Left ventricle myocardium inferior (tissue), 1 donor: Measurements from ENCODE around the gene MEIS1. TPM values are rescaled to one million over a fixed set of nuclear protein-coding genes. Genes with fewer than 3 reads are reported as not detected.

ENCODE experiments used
- DNase-seq: peaks from one replicate; pipeline ENCODE4 v3.0.0-alpha.2; 2020
- H3K27ac ChIP-seq: fragments of 200-600 bp; replicated peaks from 2 replicates; pipeline ENCODE4 v1.8.0; 2021
- H3K27me3 ChIP-seq: fragments of 200-600 bp; 2 replicates; pipeline ENCODE4 v1.8.0; 2021; ENCODE audit warnings: low read depth
- H3K36me3 ChIP-seq: fragments of 200-600 bp; 2 replicates; pipeline ENCODE4 v1.8.0; 2021
- H3K4me1 ChIP-seq: fragments of 200-600 bp; 2 replicates; pipeline ENCODE4 v1.8.0; 2021
- H3K4me3 ChIP-seq: fragments of 200-600 bp; 2 replicates; pipeline ENCODE4 v1.8.0; 2021; ENCODE audit warnings: mild to moderate bottlenecking, moderate library complexity
- H3K9me3 ChIP-seq: fragments of 200-600 bp; replicated peaks from 2 replicates; pipeline ENCODE4 v1.8.0; 2021
- intact Hi-C: fragments of 100-400 bp; cut with micrococcal nuclease; formaldehyde crosslinking; loops from one replicate; pipeline ENCODE4 v1.11.0; 2022
- total RNA-seq: library from RNA; stranded (reverse); fragmentation: NEBNext Ultra II Directional; extraction: Animal tissue kit (Norgen Biotek cat#: 25700); gene quantifications from one replicate; pipeline ENCODE4 v1.2.1, GENCODE V29; 2021
- TF ChIP-seq, protein P1 (sequence below): fragments of 200-600 bp; IDR thresholded peaks from 2 replicates; pipeline ENCODE4 v1.8.0; 2021; ENCODE audit warnings: antibody characterized with exemption, mild to moderate bottlenecking, borderline replicate concordance
- donor health status: DM: no; HTN: yes; CAD: no; lungs with severe emphysema.

Gene MEIS1
- total RNA-seq, 1 donor from 2014 or later: 38.0 TPM

DNA sequence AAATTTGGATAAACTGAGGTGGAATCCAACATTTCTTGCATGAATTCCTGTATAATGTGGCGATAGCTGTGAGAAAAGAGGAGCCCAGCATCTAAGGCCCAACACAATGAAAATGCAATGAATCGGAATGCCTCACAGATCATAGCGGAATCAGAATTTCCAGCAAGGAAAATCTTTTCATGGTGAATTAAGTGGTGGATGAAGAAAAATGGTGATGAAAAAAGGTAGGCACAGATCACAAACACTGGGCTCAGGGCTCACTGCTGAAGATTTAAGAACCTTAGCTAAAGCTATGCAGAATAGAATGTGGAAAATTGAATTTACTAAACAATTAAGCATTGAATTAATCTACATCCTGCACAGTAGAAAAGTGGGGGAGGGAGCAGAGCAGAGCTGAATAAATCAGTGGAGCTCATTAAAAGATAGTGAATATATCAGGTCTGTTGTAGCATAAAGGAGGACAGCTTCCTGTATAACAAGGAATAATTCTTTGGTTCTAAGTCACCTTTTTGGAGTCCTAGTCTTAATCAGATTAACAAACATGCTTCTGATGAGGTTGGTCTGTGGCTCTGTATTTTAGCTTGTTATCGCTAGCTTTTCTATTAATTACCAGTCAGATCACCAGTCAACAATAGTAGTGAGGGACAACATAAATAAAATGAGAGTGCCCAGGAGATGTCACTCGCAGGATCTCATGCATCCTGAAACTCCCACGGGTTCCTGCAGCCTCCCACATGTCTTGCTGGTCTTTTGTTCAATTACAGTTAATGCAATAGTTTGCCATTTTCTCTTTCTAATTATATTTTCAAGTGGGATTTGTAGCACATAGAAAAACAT, 27.0 kb downstream of the MEIS1 start:
- DNase-seq: no peak
- Histone ChIP-seq H3K4me3 (no peak overlapping the region), H3K36me3 (peaks cover 16% of the 10 kb centered on the region), H3K27ac (no peak overlapping the region), H3K27me3 (no peaks in the 10 kb centered on the region), H3K9me3 (no peaks in the 10 kb centered on the region), H3K4me1 (peaks cover 68% of the 10 kb centered on the region)
- intact Hi-C loops: no loop called here
- TF ChIP-seq, protein P1, sequence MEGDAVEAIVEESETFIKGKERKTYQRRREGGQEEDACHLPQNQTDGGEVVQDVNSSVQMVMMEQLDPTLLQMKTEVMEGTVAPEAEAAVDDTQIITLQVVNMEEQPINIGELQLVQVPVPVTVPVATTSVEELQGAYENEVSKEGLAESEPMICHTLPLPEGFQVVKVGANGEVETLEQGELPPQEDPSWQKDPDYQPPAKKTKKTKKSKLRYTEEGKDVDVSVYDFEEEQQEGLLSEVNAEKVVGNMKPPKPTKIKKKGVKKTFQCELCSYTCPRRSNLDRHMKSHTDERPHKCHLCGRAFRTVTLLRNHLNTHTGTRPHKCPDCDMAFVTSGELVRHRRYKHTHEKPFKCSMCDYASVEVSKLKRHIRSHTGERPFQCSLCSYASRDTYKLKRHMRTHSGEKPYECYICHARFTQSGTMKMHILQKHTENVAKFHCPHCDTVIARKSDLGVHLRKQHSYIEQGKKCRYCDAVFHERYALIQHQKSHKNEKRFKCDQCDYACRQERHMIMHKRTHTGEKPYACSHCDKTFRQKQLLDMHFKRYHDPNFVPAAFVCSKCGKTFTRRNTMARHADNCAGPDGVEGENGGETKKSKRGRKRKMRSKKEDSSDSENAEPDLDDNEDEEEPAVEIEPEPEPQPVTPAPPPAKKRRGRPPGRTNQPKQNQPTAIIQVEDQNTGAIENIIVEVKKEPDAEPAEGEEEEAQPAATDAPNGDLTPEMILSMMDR: no peak

DNA sequence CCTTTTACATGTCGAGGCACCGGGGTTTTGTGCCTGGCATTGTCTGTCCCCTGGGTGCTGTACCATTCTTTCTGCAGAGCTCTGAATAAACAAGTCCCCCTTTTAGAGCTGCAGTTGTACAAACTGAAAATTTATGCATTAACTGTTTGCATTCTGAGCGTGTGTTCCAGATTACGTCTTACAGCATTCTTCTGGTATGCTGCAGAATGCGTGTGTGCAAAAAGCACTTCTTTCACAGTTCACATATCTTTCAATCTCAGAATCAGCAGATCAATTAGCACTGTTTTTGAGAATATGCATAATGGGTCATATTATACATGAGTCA, 27.5 kb downstream of the MEIS1 start:
- TF ChIP-seq, protein P1: no peak
- no peak overlapping the region for H3K27ac ChIP-seq
- intact Hi-C loops: no loop called here
- H3K36me3 ChIP-seq: peaks cover 16% of the 10 kb centered on the region
- H3K4me3 ChIP-seq: no peak overlapping the region
- no peak for DNase-seq
- H3K9me3 ChIP-seq: no peaks in the 10 kb centered on the region
- H3K27me3 ChIP-seq: no peaks in the 10 kb centered on the region
- H3K4me1 ChIP-seq: peaks cover 64% of the 10 kb centered on the region

DNA sequence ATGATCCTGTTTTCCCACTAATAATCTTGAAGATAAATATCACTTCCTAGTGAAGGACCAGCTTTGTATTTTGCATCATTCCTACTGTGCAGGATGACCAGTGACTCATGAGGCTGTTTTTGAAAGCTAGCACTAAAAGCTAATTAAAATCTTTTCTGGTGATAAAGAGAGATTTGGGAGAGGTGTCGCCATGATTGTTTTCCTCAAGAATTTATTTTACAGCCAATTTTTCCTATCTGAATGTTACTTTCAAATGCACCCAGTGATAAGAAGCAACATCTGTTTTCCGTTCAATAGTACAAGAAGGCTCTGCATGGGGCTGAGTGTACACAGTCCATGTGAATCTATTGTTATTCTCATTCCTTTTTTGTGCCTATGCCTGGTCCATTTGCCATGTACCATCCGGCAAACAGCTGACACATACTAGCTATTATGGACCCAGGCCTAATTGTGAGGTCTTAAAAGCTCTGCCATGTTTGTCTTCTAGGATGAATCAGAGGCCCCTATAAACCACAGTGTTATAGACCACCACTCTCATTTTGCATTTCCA, 28.4 kb downstream of the MEIS1 start:
- no peak for DNase-seq
- intact Hi-C loops: no loop called here
- TF ChIP-seq, protein P1: no peak
- H3K36me3 ChIP-seq: peaks cover 12% of the 10 kb centered on the region
- no peak overlapping the region for H3K4me3 ChIP-seq
- H3K27me3 ChIP-seq: no peaks in the 10 kb centered on the region
- H3K27ac ChIP-seq: no peak overlapping the region
- no peaks in the 10 kb centered on the region for H3K9me3 ChIP-seq
- peaks cover 65% of the 10 kb centered on the region for H3K4me1 ChIP-seq

DNA sequence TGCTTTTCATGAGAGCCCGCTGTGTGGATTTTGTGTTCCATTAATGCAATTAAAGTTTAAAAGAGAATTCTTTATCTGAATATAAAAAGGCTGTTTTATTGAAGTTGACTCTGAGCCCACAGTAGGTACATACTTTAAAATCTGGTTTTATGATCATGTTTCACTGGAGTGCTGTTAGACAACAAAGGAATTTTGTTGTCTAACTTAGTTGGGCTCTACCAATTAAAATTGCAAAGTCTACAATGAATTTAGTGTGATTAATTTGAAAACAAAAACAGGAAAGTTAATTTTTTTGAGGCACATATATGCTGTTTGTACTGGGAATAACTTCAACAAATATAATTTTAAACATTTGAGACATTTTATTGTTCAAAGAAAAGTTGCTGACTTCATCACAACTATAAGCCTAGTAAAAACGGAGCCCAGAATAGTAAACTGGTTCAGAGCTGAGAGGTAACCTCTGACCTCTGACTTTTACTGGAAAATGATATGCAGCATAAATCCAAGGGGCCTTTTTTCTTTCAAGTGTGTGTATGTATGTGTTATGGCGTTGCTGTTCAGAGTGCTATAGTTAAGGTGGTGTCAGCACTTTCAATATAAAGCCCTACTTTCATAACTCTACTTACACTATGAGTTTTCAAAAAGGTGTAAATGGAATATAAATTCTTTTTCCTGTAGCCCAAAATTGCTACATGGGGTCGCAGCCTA, 30.2 kb downstream of the MEIS1 start:
- Histone ChIP-seq H3K4me3 (no peak overlapping the region), H3K36me3 (peaks cover 12% of the 10 kb centered on the region), H3K27me3 (no peaks in the 10 kb centered on the region), H3K4me1 (peaks cover 73% of the 10 kb centered on the region), H3K9me3 (no peaks in the 10 kb centered on the region), H3K27ac (no peak overlapping the region)
- TF ChIP-seq, protein P1: no peak
- intact Hi-C loops: no loop called here
- DNase-seq: no peak

DNA sequence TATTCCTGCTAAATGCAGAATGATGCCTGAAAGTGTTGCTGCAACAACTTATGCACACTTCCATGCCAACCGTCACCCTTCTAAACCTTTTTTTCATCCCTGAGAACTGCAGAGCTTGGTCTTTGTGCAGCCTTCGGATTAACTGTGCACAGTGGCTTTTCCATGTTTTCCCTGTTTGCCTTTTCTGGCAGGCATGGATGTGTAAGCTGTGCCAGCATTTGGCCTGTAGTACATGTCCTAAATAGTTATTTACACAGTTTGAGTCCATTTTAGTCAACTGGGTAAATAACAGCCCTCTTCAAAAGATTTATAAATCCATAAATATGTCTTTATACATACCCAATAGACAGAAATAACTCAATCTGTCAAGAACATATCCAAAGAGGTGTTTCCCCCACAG, 31.5 kb downstream of the MEIS1 start:
- Histone ChIP-seq H3K4me3 (no peak overlapping the region), H3K27ac (no peak overlapping the region), H3K36me3 (peaks cover 12% of the 10 kb centered on the region), H3K9me3 (no peaks in the 10 kb centered on the region), H3K27me3 (no peaks in the 10 kb centered on the region), H3K4me1 (peaks cover 82% of the 10 kb centered on the region)
- DNase-seq: no peak
- TF ChIP-seq, protein P1: no peak
- intact Hi-C loops: no loop called here
